ENCODE results near the gene PADI3. TPM values are rescaled to one million over a fixed set of nuclear protein-coding genes. Genes with fewer than 3 reads are reported as not detected.

Gene PADI3
- total RNA-seq, 1 experiment from 2014 or later: 2.5 TPM

DNA sequence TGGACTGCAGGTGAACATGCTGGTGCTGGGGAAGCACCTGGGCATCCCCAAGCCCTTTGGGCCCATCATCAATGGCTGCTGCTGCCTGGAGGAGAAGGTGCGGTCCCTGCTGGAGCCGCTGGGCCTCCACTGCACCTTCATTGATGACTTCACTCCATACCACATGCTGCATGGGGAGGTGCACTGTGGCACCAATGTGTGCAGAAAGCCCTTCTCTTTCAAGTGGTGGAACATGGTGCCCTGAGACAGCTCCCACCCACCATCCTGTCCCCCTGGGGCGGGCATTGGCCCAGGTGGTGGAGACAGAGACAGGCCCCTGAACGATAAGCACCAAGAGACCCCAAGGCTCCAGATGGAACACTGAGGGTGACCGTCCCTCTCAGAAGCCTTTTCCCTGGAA lies 33.9 kb downstream of the PADI3 start:
- Histone ChIP-seq H2BK120ac (ENCODE audit: low read depth, low read length, poor library complexity, severe bottlenecking) (no peak overlapping the region), H3K18ac (ENCODE audit: insufficient read length, low read depth, low read length) (no peak overlapping the region), H2BK20ac (ENCODE audit: low read depth, low read length, poor library complexity, severe bottlenecking) (no peak overlapping the region), H3K14ac (ENCODE audit: insufficient read depth, low read length) (no peak overlapping the region), H3K4ac (ENCODE audit: low read depth, low read length) (no peak overlapping the region), H3K27ac (ENCODE audit: insufficient read length, low read depth, low read length) (no peak overlapping the region), H2BK12ac (ENCODE audit: insufficient read length, low read depth, low read length) (no peak overlapping the region), H2AFZ (ENCODE audit: low read length) (no peak overlapping the region), H4K5ac (ENCODE audit: insufficient read length, low read depth, low read length) (no peak overlapping the region), H2BK15ac (ENCODE audit: low read depth, low read length) (no peak overlapping the region), H4K8ac (replicated peaks; ENCODE audit: insufficient read length, low read depth, low read length) (no peak overlapping the region), H3K4me2 (ENCODE audit: insufficient read depth, insufficient read length, low read length) (no peak overlapping the region), H3K9ac (ENCODE audit: extremely low read depth, insufficient read length, low read length) (no peak overlapping the region), H4K20me1 (ENCODE audit: control insufficient read depth, insufficient read depth, insufficient read length) (no peaks in the 10 kb centered on the region), H3K9me3 (ENCODE audit: control insufficient read depth, low read depth, low read length) (no peaks in the 10 kb centered on the region), H3K27me3 (ENCODE audit: insufficient read depth, low read length) (no peaks in the 10 kb centered on the region; the same call in 1 of the 2 replicates), H2BK5ac (ENCODE audit: insufficient read length, low read length) (no peak overlapping the region), H3K79me2 (ENCODE audit: insufficient read depth, low read length) (no peaks in the 10 kb centered on the region), H3T11ph (ENCODE audit: low read length) (no peak overlapping the region), H3K23me2 (ENCODE audit: insufficient read length, low read depth, low read length, poor library complexity, severe bottlenecking) (no peaks in the 10 kb centered on the region), H2AK5ac (ENCODE audit: insufficient read length, low read length) (no peak overlapping the region), H3K79me1 (ENCODE audit: insufficient read depth, low read depth, low read length, poor library complexity, severe bottlenecking) (no peaks in the 10 kb centered on the region), H3K56ac (ENCODE audit: insufficient read length, low read depth, low read length) (no peak overlapping the region), H3K4me1 (ENCODE audit: insufficient read depth, low read length) (no peaks in the 10 kb centered on the region), H3K23ac (ENCODE audit: insufficient read length, low read depth, low read length) (no peak overlapping the region), H4K91ac (ENCODE audit: insufficient read length, low read depth, low read length) (no peak overlapping the region)
- no peak overlapping the region for H3K4me3 Mint-ChIP-seq
- H3K36me3 Mint-ChIP-seq (ENCODE audit: insufficient read depth in 1 of 3, low read depth in 3 of 3): no peaks in the 10 kb centered on the region
- no peak overlapping the region for H3K27ac Mint-ChIP-seq
- no peaks in the 10 kb centered on the region for H3K9me3 Mint-ChIP-seq
- TF ChIP-seq, protein P1, sequence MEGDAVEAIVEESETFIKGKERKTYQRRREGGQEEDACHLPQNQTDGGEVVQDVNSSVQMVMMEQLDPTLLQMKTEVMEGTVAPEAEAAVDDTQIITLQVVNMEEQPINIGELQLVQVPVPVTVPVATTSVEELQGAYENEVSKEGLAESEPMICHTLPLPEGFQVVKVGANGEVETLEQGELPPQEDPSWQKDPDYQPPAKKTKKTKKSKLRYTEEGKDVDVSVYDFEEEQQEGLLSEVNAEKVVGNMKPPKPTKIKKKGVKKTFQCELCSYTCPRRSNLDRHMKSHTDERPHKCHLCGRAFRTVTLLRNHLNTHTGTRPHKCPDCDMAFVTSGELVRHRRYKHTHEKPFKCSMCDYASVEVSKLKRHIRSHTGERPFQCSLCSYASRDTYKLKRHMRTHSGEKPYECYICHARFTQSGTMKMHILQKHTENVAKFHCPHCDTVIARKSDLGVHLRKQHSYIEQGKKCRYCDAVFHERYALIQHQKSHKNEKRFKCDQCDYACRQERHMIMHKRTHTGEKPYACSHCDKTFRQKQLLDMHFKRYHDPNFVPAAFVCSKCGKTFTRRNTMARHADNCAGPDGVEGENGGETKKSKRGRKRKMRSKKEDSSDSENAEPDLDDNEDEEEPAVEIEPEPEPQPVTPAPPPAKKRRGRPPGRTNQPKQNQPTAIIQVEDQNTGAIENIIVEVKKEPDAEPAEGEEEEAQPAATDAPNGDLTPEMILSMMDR (conservative IDR thresholded peaks at IDR 0.05): no peak
- peaks cover 8% of the 10 kb centered on the region for H3K27me3 Mint-ChIP-seq (ENCODE audit: low read depth)
- no peak for DNase-seq
- peaks cover 3% of the 10 kb centered on the region in 2 experiments; a peak in 3 of 4 replicates for H3K4me1 Mint-ChIP-seq
- WGBS (ENCODE audit: extremely low coverage, insufficient read length, low lambda C conversion rate): no CpG with 5 or more reads among the region's 5 CpGs

All from H9 (cell line).